MM.1S (cell line): ENCODE results near the gene KRTAP5-9.
"Not testable (repeated sequence)": the region's sequence is repeated elsewhere in the genome, so short reads cannot be mapped to it uniquely, and the experiment has no call there.

ENCODE experiments used
- DNase-seq: peaks from one replicate; pipeline ENCODE4 v3.0.0-alpha.2; 2015
- H2AFZ ChIP-seq: fragments of 300-600 bp; sonication (generic); 2 replicates; pipeline ENCODE4 v1.6.0; 2016; ENCODE audit warnings: antibody characterized with exemption, low read length
- H3F3A ChIP-seq: fragments of 300-600 bp; sonication (generic); 2 replicates; pipeline ENCODE4 v1.6.1; 2016; ENCODE audit warnings: mild to moderate bottlenecking, antibody characterized with exemption, low read length, moderate library complexity, mixed read lengths; ENCODE audit not compliant: insufficient read depth
- H3K27ac ChIP-seq: fragments of 300-600 bp; sonication (generic); 2 replicates; pipeline ENCODE4 v1.5.1; 2016; ENCODE audit warnings: mild to moderate bottlenecking, low read length
- H3K27me3 ChIP-seq: fragments of 300-600 bp; sonication (generic); replicated peaks from 2 replicates; pipeline ENCODE4 v1.6.0; 2016; ENCODE audit warnings: low read length; ENCODE audit not compliant: insufficient read depth
- H3K36me3 ChIP-seq: fragments of 300-600 bp; sonication (generic); replicated peaks from 2 replicates; pipeline ENCODE4 v1.6.1; 2016; ENCODE audit warnings: mild to moderate bottlenecking, low read length, mixed read lengths; ENCODE audit not compliant: insufficient read depth
- H3K4me1 ChIP-seq: fragments of 300-600 bp; sonication (generic); 2 replicates; pipeline ENCODE4 v1.6.1; 2016; ENCODE audit warnings: low read length, mixed read lengths
- H3K4me2 ChIP-seq: fragments of 300-600 bp; sonication (generic); 2 replicates; pipeline ENCODE4 v1.6.0; 2016; ENCODE audit warnings: low read depth, low read length
- H3K4me3 ChIP-seq: fragments of 300-600 bp; sonication (generic); 2 replicates; pipeline ENCODE4 v1.5.1; 2016; ENCODE audit warnings: low read length, mixed read lengths
- H3K79me2 ChIP-seq: fragments of 300-600 bp; sonication (generic); 2 replicates; pipeline ENCODE4 v1.6.1; 2016; ENCODE audit warnings: mixed run types, low read length, mixed read lengths
- H3K9ac ChIP-seq: fragments of 300-600 bp; sonication (generic); 2 replicates; pipeline ENCODE4 v1.6.1; 2016; ENCODE audit warnings: low read length, mixed read lengths
- H3K9me2 ChIP-seq: fragments of 300-600 bp; sonication (generic); replicated peaks from 2 replicates; pipeline ENCODE4 v1.6.1; 2016; ENCODE audit warnings: mild to moderate bottlenecking, low read length, mixed read lengths; ENCODE audit not compliant: insufficient read depth
- H3K9me3 ChIP-seq: fragments of 300-600 bp; sonication (generic); replicated peaks from 2 replicates; pipeline ENCODE4 v1.6.1; 2016; ENCODE audit warnings: mild to moderate bottlenecking, low read length, mixed read lengths; ENCODE audit not compliant: insufficient read depth
- H4K20me1 ChIP-seq: fragments of 300-600 bp; sonication (generic); 2 replicates; pipeline ENCODE4 v1.6.1; 2016; ENCODE audit warnings: mild to moderate bottlenecking, low read length, moderate library complexity, mixed read lengths; ENCODE audit not compliant: insufficient read depth
- EZH2 ChIP-seq: fragments of 300-600 bp; sonication (generic); optimal IDR thresholded peaks from 2 replicates; pipeline ENCODE3; 2017; ENCODE audit warnings: low read depth, mild to moderate bottlenecking, antibody characterized with exemption, low read length, mixed read lengths
- EZH2phosphoT487 ChIP-seq: fragments of 300-600 bp; sonication (generic); IDR thresholded peaks from 2 replicates; pipeline ENCODE4 v1.6.1; 2018; ENCODE audit warnings: antibody characterized with exemption, low read length
- TF ChIP-seq, protein P1 (sequence below): fragments of 300-600 bp; sonication (generic); IDR thresholded peaks from 2 replicates; pipeline ENCODE4 v1.5.1; 2016; ENCODE audit warnings: antibody characterized with exemption, low read length, mixed read lengths

Gene KRTAP5-9

DNA sequence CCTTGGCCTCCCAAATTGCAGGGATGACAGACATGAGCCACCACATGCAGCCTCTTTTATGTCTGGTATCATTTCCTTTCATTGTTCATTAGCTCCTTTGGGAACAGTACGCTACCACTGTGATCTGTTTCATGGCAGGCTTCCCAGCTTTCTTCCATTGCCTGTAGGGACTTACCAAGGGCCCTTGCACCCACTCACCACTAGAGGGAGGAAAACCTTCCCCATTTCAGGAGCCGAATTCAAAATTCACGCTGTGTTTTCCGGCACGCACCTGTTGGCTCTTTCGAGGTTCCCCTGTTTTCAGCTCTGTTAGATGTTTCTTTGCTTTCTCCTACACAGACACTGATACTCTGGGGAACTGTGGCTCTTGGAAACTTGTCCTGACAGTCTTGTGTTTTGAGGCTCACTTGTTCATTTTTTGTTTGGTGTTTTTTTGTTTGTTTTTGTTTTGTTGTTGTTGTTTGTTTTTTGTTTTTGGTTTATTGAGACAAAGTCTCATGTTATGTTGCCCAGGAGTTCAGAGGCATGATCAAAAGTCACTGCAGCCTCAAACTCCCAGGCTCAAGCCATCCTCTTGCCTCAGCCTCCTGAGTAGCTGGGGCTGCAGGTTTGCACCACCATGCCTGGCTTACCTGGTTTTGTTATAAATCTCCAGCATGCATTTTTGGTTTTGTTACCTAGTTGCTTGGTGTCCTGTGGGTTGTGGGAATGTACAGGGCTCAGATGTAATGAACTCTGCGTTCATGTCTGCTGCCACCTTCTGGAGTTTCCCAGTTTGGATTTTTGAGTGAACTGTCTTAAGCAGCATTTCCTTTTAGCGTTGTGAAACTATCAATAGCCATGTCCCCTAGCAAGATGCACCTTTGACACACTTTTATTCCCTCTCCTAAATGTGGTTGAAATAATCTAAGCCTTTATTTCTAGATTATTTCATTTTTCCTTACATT lies 32.1 kb downstream of the KRTAP5-9 start:
- Histone ChIP-seq H3K27ac (no peak overlapping the region), H2AFZ (peak overlapping the region; percentile 52; the same call in 1 of the 2 replicates), H3K79me2 (no peaks in the 10 kb centered on the region), H3K9me3 (no peaks in the 10 kb centered on the region), H3K36me3 (no peaks in the 10 kb centered on the region), H3K9me2 (no peaks in the 10 kb centered on the region), H3K27me3 (peaks cover 48% of the 10 kb centered on the region), H4K20me1 (no peaks in the 10 kb centered on the region), H3K4me1 (peaks cover 5% of the 10 kb centered on the region), H3K9ac (no peak overlapping the region), H3K4me2 (0 out of 2 replicates have a peak overlapping the region, but pooled peaks have one; percentile 27), H3K4me3 (no peak overlapping the region), H3F3A (no peaks in the 10 kb centered on the region)
- peak; percentile 66 for DNase-seq
- TF ChIP-seq, protein P1, sequence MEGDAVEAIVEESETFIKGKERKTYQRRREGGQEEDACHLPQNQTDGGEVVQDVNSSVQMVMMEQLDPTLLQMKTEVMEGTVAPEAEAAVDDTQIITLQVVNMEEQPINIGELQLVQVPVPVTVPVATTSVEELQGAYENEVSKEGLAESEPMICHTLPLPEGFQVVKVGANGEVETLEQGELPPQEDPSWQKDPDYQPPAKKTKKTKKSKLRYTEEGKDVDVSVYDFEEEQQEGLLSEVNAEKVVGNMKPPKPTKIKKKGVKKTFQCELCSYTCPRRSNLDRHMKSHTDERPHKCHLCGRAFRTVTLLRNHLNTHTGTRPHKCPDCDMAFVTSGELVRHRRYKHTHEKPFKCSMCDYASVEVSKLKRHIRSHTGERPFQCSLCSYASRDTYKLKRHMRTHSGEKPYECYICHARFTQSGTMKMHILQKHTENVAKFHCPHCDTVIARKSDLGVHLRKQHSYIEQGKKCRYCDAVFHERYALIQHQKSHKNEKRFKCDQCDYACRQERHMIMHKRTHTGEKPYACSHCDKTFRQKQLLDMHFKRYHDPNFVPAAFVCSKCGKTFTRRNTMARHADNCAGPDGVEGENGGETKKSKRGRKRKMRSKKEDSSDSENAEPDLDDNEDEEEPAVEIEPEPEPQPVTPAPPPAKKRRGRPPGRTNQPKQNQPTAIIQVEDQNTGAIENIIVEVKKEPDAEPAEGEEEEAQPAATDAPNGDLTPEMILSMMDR: peak; percentile 74
- no peak for TF ChIP-seq EZH2

DNA sequence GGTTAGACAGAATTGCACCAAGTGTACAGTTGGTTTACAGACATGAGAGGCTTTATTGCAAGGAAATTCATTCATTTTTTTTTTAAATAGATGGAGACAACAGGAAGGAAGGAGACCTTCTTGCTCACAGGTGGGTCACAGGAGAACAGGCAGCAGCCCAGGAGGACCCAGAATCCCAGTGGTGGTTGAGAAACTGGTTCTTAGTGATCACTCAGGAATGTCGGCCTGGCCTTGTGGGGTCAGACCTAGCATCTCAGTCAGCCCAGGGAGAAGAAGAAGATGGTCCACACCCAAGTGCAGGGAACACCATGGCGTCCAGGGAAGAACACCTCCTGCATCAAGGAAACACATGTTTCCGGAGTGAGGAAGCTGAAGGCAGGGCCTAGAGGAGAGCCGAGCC lies 33.6 kb downstream of the KRTAP5-9 start:
- Histone ChIP-seq H3K9ac (no peak overlapping the region), H2AFZ (no peak overlapping the region), H3K9me2 (no peaks in the 10 kb centered on the region), H3K4me3 (no peak overlapping the region), H3K9me3 (no peaks in the 10 kb centered on the region), H3K27ac (no peak overlapping the region), H3K4me2 (no peak overlapping the region), H4K20me1 (no peaks in the 10 kb centered on the region), H3K27me3 (peaks cover 36% of the 10 kb centered on the region; the same call in 1 of the 2 replicates), H3K4me1 (peaks cover 5% of the 10 kb centered on the region), H3F3A (no peaks in the 10 kb centered on the region), H3K79me2 (no peaks in the 10 kb centered on the region), H3K36me3 (no peaks in the 10 kb centered on the region)
- DNase-seq: no peak
- TF ChIP-seq EZH2phosphoT487: no peak
- TF ChIP-seq, protein P1: no peak
- TF ChIP-seq EZH2: no peak

DNA sequence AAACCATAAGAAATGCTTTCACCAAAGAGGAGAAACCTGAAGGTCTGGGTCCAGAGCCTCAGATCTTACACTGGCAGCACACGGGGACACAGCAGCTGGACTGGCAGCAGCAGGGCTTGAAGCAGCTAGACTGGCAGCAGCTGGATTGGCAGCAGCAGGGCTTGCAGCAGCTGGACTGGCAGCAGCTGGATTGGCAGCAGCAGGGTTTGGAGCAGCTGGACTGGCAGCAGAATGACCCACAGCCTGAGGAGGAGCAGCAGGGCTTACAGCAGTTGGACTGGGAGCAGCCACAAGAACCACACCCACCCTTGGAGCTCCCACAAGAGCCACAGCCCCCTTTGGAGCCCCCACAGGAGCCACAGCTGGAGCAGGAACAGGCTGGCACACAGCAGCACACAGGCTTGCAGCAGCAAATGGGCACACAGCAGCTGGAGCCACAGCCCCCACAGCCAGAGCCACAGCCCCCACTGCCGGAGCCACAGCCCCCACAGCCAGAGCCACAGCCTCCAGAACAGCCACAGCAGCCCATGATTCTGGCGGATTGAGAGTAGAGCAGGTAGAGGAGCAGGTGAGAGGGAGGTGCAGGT lies 34.2 kb downstream of the KRTAP5-9 start, which contains the start of gene KRTAP5-11:
KRTAP5-11 (minus strand) TSS at position 567 of the 587 bp plus-strand sequence; CDS start at position 529, 38 bp downstream.
- TF ChIP-seq EZH2 (no peak), EZH2phosphoT487 (no peak)
- TF ChIP-seq, protein P1: no peak
- no peaks in the 10 kb centered on the region for H4K20me1 ChIP-seq
- no peaks in the 10 kb centered on the region for H3K79me2 ChIP-seq
- no peak within 1 kb of the TSS for H2AFZ ChIP-seq
- no peak within 1 kb of the TSS for H3K4me3 ChIP-seq
- peaks cover 36% of the 10 kb centered on the region; the same call in 1 of the 2 replicates for H3K27me3 ChIP-seq
- no peak for DNase-seq
- peaks cover 5% of the 10 kb centered on the region for H3K4me1 ChIP-seq
- H3K36me3 ChIP-seq: no peaks in the 10 kb centered on the region
- no peaks in the 10 kb centered on the region for H3K9me2 ChIP-seq
- H3K27ac ChIP-seq: no peak within 1 kb of the TSS
- no peaks in the 10 kb centered on the region for H3F3A ChIP-seq
- no peak within 1 kb of the TSS for H3K9ac ChIP-seq
- no peaks in the 10 kb centered on the region for H3K9me3 ChIP-seq
- no peak within 1 kb of the TSS for H3K4me2 ChIP-seq

DNA sequence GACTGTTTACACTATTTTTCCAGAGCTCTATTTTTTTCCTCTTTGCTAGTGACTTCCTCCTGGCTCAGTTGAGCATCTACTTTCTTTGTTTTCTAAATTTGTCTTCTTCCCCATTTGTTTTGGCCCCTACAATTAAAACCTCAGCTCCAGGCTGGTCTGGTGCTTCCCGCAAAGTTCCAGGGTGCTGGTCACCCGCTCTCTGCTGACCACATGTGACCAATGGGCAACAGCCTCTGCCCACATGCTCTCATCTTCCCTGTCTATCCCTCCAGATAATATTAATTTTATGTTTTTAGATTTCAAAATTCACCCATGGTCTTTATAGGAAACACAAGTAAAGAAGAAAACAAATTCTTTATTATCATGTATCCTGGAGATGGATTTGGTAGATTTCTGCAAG lies 34.7 kb downstream of the KRTAP5-9 start:
- not testable (repeated sequence) for H3K4me1 ChIP-seq, H3K9me2 ChIP-seq, H3K79me2 ChIP-seq, H3K9ac ChIP-seq, H3K4me3 ChIP-seq, H2AFZ ChIP-seq, DNase-seq, H3F3A ChIP-seq, H4K20me1 ChIP-seq, H3K9me3 ChIP-seq, H3K4me2 ChIP-seq, H3K27ac ChIP-seq, H3K36me3 ChIP-seq
- H3K27me3 ChIP-seq: peaks cover 36% of the 10 kb centered on the region; the same call in 1 of the 2 replicates

DNA sequence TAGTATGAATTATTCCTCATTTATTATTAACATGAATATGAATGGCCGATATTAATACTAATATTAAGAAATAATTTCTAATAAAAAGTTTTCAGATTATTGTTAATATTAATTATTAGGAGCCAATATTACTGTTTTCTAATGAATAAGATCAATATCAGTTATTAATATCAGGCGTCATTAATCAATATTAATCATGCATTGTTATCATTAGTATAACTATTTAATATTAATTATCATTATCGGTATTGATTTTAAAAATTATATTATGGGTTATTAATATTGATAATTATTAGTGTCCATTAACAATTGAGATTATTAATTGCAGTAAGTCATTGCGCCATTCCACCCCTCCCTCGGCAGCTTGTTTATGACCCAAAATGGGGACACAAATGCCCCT lies 37.5 kb downstream of the KRTAP5-9 start:
- H3K9me3 ChIP-seq, H2AFZ ChIP-seq, H3K4me2 ChIP-seq, H3K4me3 ChIP-seq, H3K9me2 ChIP-seq, H3F3A ChIP-seq, H3K36me3 ChIP-seq, DNase-seq, H3K27ac ChIP-seq, H3K9ac ChIP-seq, H4K20me1 ChIP-seq, H3K79me2 ChIP-seq, H3K4me1 ChIP-seq: not testable (repeated sequence)
- peaks cover 30% of the 10 kb centered on the region; the same call in 1 of the 2 replicates for H3K27me3 ChIP-seq
